Fibroblast of mammary gland (primary cell): ENCODE data around the gene VASN.

ENCODE experiments used
- DNase-seq: peaks from one replicate; pipeline ENCODE4 v3.0.0-alpha.2; 2010; ENCODE audit warnings: low read depth
- H3K4me3 ChIP-seq: 2 replicates; pipeline ENCODE4 v1.5.1; 2011; ENCODE audit warnings: low read depth, mild to moderate bottlenecking, low read length, moderate library complexity; ENCODE audit not compliant: control insufficient read depth
- TF ChIP-seq, protein P1 (sequence below): conservative IDR thresholded peaks from 2 replicates; pipeline ENCODE4 v1.5.1; 2011; ENCODE audit warnings: low read depth, low read length, inconsistent platforms; ENCODE audit not compliant: control insufficient read depth, insufficient read depth

The VASN gene

DNA sequence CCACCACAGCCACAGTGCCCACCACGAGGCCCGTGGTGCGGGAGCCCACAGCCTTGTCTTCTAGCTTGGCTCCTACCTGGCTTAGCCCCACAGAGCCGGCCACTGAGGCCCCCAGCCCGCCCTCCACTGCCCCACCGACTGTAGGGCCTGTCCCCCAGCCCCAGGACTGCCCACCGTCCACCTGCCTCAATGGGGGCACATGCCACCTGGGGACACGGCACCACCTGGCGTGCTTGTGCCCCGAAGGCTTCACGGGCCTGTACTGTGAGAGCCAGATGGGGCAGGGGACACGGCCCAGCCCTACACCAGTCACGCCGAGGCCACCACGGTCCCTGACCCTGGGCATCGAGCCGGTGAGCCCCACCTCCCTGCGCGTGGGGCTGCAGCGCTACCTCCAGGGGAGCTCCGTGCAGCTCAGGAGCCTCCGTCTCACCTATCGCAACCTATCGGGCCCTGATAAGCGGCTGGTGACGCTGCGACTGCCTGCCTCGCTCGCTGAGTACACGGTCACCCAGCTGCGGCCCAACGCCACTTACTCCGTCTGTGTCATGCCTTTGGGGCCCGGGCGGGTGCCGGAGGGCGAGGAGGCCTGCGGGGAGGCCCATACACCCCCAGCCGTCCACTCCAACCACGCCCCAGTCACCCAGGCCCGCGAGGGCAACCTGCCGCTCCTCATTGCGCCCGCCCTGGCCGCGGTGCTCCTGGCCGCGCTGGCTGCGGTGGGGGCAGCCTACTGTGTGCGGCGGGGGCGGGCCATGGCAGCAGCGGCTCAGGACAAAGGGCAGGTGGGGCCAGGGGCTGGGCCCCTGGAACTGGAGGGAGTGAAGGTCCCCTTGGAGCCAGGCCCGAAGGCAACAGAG, 10.5 kb downstream of the VASN start:
- DNase-seq = no peak
- no peak overlapping the region for H3K4me3 ChIP-seq
- TF ChIP-seq, protein P1, sequence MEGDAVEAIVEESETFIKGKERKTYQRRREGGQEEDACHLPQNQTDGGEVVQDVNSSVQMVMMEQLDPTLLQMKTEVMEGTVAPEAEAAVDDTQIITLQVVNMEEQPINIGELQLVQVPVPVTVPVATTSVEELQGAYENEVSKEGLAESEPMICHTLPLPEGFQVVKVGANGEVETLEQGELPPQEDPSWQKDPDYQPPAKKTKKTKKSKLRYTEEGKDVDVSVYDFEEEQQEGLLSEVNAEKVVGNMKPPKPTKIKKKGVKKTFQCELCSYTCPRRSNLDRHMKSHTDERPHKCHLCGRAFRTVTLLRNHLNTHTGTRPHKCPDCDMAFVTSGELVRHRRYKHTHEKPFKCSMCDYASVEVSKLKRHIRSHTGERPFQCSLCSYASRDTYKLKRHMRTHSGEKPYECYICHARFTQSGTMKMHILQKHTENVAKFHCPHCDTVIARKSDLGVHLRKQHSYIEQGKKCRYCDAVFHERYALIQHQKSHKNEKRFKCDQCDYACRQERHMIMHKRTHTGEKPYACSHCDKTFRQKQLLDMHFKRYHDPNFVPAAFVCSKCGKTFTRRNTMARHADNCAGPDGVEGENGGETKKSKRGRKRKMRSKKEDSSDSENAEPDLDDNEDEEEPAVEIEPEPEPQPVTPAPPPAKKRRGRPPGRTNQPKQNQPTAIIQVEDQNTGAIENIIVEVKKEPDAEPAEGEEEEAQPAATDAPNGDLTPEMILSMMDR = no peak

DNA sequence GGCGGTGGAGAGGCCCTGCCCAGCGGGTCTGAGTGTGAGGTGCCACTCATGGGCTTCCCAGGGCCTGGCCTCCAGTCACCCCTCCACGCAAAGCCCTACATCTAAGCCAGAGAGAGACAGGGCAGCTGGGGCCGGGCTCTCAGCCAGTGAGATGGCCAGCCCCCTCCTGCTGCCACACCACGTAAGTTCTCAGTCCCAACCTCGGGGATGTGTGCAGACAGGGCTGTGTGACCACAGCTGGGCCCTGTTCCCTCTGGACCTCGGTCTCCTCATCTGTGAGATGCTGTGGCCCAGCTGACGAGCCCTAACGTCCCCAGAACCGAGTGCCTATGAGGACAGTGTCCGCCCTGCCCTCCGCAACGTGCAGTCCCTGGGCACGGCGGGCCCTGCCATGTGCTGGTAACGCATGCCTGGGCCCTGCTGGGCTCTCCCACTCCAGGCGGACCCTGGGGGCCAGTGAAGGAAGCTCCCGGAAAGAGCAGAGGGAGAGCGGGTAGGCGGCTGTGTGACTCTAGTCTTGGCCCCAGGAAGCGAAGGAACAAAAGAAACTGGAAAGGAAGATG, 11.2 kb downstream of the VASN start:
- TF ChIP-seq, protein P1 = no peak
- H3K4me3 ChIP-seq = no peak overlapping the region
- no peak for DNase-seq

DNA sequence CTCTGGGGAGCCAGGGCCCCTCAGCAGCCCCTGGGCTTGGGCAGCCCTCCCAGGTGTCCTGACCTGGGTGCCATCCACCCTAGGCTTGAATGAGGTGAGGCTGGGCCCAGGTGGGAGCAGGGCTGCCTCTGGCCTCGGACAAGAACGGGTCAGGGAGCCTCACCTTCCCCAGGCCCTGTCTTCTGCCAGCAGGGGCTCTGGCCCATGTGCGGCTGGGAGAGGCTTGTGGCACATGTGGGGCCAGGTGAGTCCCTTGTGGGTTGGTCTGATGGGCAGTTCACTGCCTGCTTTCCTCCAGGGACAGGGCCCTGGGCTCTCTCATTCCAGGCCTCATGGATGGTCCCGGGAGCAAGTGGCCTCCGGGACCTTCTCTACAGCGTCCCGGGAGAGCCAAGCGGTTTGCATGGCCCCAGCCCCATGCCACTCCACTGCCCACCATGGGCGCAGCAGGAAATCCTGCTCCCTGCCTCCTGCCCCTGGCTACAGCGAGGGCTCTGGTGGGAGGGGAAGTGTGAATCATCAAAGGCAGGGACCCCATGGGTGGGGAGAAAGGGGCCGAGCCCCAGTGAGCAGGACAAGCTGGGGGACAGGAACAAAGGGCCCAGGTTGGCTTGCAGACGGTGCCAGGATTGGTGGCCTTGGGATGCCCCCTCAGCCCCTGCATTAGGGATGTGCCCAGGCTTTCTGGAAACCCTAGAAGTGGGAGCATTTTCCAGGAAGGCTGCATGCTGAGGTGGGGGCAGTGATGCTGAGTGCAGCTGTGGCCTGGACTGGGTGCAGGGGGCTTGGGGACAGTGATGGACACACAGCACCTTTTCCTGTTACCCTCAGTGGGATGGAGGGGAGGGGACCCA, 12.2 kb downstream of the VASN start:
- DNase-seq = no peak
- no peak overlapping the region for H3K4me3 ChIP-seq
- TF ChIP-seq, protein P1 = no peak

DNA sequence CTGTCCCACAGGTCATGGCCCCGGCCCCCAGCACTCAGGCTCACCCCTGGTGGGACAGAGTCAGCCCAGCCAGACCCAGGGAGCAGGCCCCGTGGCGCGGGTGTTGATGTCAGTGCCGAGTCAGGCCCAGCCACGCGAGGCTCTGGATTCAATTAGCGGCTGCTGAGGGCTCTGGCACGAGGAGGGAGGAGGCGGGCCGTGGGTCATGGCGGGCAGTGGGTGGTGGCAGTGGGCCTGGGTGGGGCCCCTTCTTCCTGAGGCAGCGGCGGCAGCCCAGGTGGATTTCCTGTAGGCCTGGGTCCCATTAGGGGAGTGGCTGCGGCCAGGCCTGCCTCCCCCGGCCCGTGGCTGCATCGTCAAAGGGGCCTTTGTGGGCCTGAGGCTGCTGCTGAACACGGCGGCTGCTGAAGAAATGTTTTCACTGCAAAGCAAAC, 12.9 kb downstream of the VASN start:
- TF ChIP-seq, protein P1 = no peak
- peak; percentile 78 for DNase-seq
- H3K4me3 ChIP-seq = no peak overlapping the region

DNA sequence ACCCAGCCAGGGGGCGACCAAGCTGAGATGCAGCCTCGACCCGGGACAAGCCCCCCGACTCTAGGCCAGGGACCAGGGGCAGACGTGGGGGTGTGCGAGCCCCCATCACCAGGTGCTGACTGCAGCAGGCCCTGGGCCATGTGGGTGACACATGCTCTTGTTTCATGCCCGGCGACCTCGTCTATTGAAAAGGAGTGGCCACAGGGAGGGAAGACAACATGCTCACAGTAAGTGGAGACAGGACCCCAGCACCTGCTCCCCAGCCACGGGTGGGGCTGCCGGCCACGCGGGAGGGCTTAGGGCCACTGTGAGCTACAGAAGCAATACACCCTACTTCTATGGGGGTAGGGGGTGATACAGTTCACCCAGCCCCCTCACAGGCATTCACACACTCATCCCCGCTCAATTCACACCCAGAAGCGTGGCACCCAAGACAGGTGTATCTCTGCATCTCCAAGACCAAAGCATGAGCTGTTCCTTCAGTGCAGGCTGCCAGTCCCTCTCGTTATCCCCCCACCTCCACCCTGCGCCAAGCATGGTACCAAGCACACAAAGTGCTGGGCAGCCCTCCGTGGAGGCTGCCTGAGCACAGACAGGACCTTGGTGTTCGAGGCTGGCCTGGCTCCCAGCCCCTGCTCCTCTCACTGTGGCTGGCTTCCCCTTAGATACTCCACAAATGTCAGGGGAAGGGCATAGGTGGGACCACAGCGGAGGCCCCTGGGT, 13.6 kb downstream of the VASN start:
- peak; percentile 45 for DNase-seq
- TF ChIP-seq, protein P1 = no peak
- H3K4me3 ChIP-seq = no peak overlapping the region

DNA sequence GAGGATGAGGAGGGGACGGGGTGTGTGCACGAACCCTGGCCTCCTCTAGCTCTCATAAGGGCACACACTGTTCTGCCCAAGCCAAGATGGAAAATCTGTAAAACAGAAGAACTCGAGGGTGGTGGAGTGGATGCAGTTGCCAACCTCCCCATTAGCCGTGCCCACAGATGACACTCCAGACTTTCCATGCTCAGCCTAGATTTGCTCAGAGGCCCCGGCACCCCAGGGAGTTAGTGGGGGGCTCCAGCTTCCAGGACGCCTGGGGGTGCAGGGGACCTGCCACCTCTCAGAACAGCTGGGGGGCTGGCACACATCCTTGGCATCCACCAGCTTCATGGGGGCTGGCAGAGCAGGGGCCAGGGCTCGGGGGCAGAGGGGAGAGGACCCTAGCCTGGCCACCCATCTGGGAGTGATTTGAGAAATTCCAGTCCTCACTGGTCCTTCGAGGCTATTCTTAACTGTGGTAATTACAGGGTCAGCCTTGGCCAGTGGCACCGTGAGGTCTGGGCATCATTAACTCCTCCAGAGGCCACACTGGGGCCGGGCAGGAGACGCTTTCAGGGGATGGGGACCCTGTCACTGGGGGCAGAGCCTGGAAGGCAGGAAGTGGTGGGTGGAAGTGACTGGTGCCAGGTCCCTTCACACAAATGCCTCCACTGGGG, 14.3 kb downstream of the VASN start:
- DNase-seq = no peak
- H3K4me3 ChIP-seq = no peak overlapping the region
- TF ChIP-seq, protein P1 = no peak
